Measurements from ENCODE around the gene TAS1R3.

DNA sequence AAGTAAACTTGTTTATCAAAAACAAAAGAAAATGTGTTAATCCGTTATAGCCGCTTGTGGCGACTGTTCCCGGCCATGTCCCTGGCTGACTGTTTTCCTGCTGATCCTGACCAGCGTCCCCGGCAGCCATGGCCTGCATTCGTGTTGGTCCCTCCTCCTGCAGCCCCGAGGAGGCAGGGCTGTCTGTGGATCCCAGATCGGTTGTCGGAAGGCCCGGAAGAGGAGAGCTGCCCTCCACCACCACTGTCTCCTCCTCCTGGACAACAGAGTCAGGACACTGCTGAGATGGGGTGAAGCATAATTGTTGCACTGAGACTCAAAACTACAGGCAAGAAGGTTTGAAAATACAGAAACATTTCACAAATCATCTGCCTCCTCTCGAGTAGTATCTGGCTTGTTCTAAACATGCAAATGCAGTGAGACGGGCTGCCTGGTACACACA lies 30.9 kb downstream of the TAS1R3 start:
- no peak for TF ChIP-seq RCOR1 (IDR thresholded peaks at IDR 0.05; ENCODE audit: insufficient replicate concordance, low read length)
- TF ChIP-seq, protein P1, sequence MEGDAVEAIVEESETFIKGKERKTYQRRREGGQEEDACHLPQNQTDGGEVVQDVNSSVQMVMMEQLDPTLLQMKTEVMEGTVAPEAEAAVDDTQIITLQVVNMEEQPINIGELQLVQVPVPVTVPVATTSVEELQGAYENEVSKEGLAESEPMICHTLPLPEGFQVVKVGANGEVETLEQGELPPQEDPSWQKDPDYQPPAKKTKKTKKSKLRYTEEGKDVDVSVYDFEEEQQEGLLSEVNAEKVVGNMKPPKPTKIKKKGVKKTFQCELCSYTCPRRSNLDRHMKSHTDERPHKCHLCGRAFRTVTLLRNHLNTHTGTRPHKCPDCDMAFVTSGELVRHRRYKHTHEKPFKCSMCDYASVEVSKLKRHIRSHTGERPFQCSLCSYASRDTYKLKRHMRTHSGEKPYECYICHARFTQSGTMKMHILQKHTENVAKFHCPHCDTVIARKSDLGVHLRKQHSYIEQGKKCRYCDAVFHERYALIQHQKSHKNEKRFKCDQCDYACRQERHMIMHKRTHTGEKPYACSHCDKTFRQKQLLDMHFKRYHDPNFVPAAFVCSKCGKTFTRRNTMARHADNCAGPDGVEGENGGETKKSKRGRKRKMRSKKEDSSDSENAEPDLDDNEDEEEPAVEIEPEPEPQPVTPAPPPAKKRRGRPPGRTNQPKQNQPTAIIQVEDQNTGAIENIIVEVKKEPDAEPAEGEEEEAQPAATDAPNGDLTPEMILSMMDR (conservative IDR thresholded peaks at IDR 0.05; ENCODE audit: low read depth, low read length): peak; percentile 47
- TF ChIP-seq MXI1 (IDR thresholded peaks at IDR 0.05; ENCODE audit: borderline replicate concordance, low read depth, low read length): no peak
- TF ChIP-seq CHD1 (IDR thresholded peaks at IDR 0.05; ENCODE audit: low read depth, low read length): no peak
- no peak for TF ChIP-seq POLR2A (IDR thresholded peaks at IDR 0.05; ENCODE audit: low read depth, low read length)
- TF ChIP-seq CEBPB (IDR thresholded peaks at IDR 0.05; ENCODE audit: low read depth, low read length): no peak
- no peak for TF ChIP-seq MAFK (IDR thresholded peaks at IDR 0.05; ENCODE audit: low read depth, low read length)
- TF ChIP-seq, protein P2, sequence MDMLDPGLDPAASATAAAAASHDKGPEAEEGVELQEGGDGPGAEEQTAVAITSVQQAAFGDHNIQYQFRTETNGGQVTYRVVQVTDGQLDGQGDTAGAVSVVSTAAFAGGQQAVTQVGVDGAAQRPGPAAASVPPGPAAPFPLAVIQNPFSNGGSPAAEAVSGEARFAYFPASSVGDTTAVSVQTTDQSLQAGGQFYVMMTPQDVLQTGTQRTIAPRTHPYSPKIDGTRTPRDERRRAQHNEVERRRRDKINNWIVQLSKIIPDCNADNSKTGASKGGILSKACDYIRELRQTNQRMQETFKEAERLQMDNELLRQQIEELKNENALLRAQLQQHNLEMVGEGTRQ (IDR thresholded peaks at IDR 0.05; ENCODE audit: low read depth, low read length): no peak
- peak; percentile 41; the same call in 1 of the 2 replicates for TF ChIP-seq SMC3 (IDR thresholded peaks at IDR 0.05; ENCODE audit: low read depth, low read length)
- TF ChIP-seq MAZ (IDR thresholded peaks at IDR 0.05; ENCODE audit: borderline replicate concordance, low read depth, low read length): peak; percentile 31; the same call in 1 of the 2 replicates
- TF ChIP-seq FOS (IDR thresholded peaks at IDR 0.05; ENCODE audit: low read depth, low read length): no peak
- no peak for TF ChIP-seq RFX5 (IDR thresholded peaks at IDR 0.05; ENCODE audit: low read depth, low read length)
- no peak for TF ChIP-seq NFE2L2 (IDR thresholded peaks at IDR 0.05; ENCODE audit: low read depth, low read length)
- peak; percentile 50; the same call in 1 of the 2 replicates for TF ChIP-seq RAD21 (IDR thresholded peaks at IDR 0.05; ENCODE audit: low read length)
